OCI-LY1 (cell line): Measurements from ENCODE around the gene PRMT2.

Source experiments
- H2AFZ ChIP-seq: fragments of 200-600 bp; sonication (generic), shearing (Covaris generic); 2 replicates; pipeline ENCODE4 v1.6.0; 2014; ENCODE audit warnings: antibody characterized with exemption, mild to moderate bottlenecking, low read length
- H3F3A ChIP-seq: fragments of 200-600 bp; sonication (generic), shearing (Covaris generic); 2 replicates; pipeline ENCODE4 v1.6.0; 2014; ENCODE audit warnings: mild to moderate bottlenecking, antibody characterized with exemption, low read length, moderate library complexity; ENCODE audit not compliant: insufficient read depth
- H3K27ac ChIP-seq: fragments of 200-600 bp; sonication (generic); 2 replicates; pipeline ENCODE4 v1.5.1; 2014; ENCODE audit warnings: low read length, mixed run types, mild to moderate bottlenecking, low read depth; ENCODE audit not compliant: poor library complexity, severe bottlenecking
- H3K27me3 ChIP-seq: fragments of 200-600 bp; sonication (generic); 2 replicates; pipeline ENCODE4 v1.6.0; 2014; ENCODE audit warnings: antibody characterized with exemption, mild to moderate bottlenecking, low read length, moderate library complexity; ENCODE audit not compliant: insufficient read depth
- H3K36me3 ChIP-seq: fragments of 200-600 bp; sonication (generic); 2 replicates; pipeline ENCODE4 v1.6.1; 2014; ENCODE audit warnings: mild to moderate bottlenecking, antibody characterized with exemption, low read length, moderate library complexity, mixed read lengths; ENCODE audit not compliant: insufficient read depth
- H3K4me1 ChIP-seq: fragments of 200-600 bp; sonication (generic); 2 replicates; pipeline ENCODE4 v1.5.1; 2014; ENCODE audit warnings: mild to moderate bottlenecking, low read length, moderate library complexity; ENCODE audit not compliant: insufficient read depth, severe bottlenecking
- H3K4me2 ChIP-seq: fragments of 200-600 bp; sonication (generic), shearing (Covaris generic); 2 replicates; pipeline ENCODE4 v1.6.1; 2014; ENCODE audit warnings: low read length
- H3K4me3 ChIP-seq: fragments of 200-600 bp; sonication (generic); 2 replicates; pipeline ENCODE4 v1.5.1; 2014; ENCODE audit warnings: low read length, low read depth, mild to moderate bottlenecking, mixed read lengths; ENCODE audit not compliant: poor library complexity, severe bottlenecking
- H3K79me2 ChIP-seq: fragments of 200-600 bp; shearing (Covaris generic); 2 replicates; pipeline ENCODE4 v1.6.1; 2016; ENCODE audit warnings: mixed run types, low read length, mixed read lengths; ENCODE audit not compliant: insufficient read depth
- H3K9ac ChIP-seq: fragments of 200-600 bp; sonication (generic), shearing (Covaris generic); 2 replicates; pipeline ENCODE4 v1.6.1; 2014; ENCODE audit warnings: mild to moderate bottlenecking, low read length, mixed read lengths
- H3K9me2 ChIP-seq: fragments of 200-600 bp; sonication (generic), shearing (Covaris generic); 2 replicates; pipeline ENCODE4 v1.6.1; 2014; ENCODE audit warnings: low read depth, mild to moderate bottlenecking, low read length, mixed read lengths
- H3K9me3 ChIP-seq: fragments of 200-600 bp; shearing (Covaris generic); 2 replicates; pipeline ENCODE4 v1.6.1; 2014; ENCODE audit warnings: low read length, mixed read lengths
- H4K20me1 ChIP-seq: fragments of 200-600 bp; sonication (generic), shearing (Covaris generic); 2 replicates; pipeline ENCODE4 v1.6.0; 2016; ENCODE audit warnings: mild to moderate bottlenecking, low read length; ENCODE audit not compliant: insufficient read depth
- EZH2 ChIP-seq: fragments of 200-600 bp; sonication (generic), shearing (Covaris generic); IDR thresholded peaks from 2 replicates; pipeline ENCODE4 v1.8.0; 2017; ENCODE audit warnings: borderline replicate concordance, mixed run types, mild to moderate bottlenecking, antibody characterized with exemption, low read length, moderate library complexity, mixed read lengths
- TF ChIP-seq, protein P1 (sequence below): fragments of 200-600 bp; sonication (generic), shearing (Covaris generic); IDR thresholded peaks from 2 replicates; pipeline ENCODE4 v1.5.1; 2017; ENCODE audit warnings: mild to moderate bottlenecking, antibody characterized with exemption, low read length, moderate library complexity, mixed read lengths

Gene PRMT2

DNA sequence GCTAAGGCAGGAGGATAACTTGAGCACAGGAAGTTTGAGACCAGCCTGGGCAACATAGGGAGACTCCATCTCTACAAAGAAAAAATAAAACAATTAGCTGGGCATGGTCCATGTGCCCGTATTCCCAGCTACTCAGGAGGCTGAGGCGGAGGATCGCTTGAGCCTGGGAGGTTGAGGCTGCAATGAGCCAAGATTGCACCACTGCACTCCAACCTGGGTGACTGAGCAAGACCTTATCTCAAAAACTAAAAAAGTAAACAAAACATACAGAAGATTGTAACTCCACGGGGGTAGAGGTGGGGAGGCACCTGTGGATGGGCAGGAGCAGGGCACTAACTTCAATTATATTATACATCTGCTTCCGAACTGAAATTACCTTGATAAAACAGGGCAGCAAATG is 35.2 kb upstream of the PRMT2 start:
- Histone ChIP-seq H3K9me3 (no peaks in the 10 kb centered on the region), H3K4me1 (no peaks in the 10 kb centered on the region), H2AFZ (no peak overlapping the region), H4K20me1 (no peaks in the 10 kb centered on the region), H3F3A (no peaks in the 10 kb centered on the region), H3K9ac (no peak overlapping the region), H3K27ac (no peak overlapping the region), H3K36me3 (no peaks in the 10 kb centered on the region), H3K4me3 (no peak overlapping the region), H3K27me3 (no peaks in the 10 kb centered on the region), H3K9me2 (no peaks in the 10 kb centered on the region), H3K4me2 (no peak overlapping the region), H3K79me2 (no peaks in the 10 kb centered on the region)
- TF ChIP-seq, protein P1, sequence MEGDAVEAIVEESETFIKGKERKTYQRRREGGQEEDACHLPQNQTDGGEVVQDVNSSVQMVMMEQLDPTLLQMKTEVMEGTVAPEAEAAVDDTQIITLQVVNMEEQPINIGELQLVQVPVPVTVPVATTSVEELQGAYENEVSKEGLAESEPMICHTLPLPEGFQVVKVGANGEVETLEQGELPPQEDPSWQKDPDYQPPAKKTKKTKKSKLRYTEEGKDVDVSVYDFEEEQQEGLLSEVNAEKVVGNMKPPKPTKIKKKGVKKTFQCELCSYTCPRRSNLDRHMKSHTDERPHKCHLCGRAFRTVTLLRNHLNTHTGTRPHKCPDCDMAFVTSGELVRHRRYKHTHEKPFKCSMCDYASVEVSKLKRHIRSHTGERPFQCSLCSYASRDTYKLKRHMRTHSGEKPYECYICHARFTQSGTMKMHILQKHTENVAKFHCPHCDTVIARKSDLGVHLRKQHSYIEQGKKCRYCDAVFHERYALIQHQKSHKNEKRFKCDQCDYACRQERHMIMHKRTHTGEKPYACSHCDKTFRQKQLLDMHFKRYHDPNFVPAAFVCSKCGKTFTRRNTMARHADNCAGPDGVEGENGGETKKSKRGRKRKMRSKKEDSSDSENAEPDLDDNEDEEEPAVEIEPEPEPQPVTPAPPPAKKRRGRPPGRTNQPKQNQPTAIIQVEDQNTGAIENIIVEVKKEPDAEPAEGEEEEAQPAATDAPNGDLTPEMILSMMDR = no peak
- TF ChIP-seq EZH2 = no peak

DNA sequence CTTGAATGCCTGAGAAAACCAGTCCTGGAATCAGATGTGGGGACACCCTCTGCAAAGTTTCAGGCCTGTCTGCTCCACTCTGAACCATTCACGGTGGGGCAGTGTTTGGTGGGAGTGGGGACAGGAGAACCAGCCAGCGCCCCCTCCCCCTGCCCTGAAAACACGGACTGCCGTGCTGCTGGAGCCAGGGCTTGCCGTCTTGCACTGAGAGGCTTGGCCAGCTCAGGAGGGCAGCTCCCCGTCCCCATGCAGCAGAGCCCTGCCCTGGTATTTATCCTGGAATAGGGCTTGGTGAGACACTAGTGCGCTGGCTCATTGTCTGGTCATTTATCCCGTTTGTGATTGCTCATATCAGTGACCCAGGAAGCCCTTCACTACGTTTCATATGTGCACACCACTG is 34.5 kb upstream of the PRMT2 start:
- H3F3A ChIP-seq = no peaks in the 10 kb centered on the region
- no peaks in the 10 kb centered on the region for H3K79me2 ChIP-seq
- no peak overlapping the region for H3K4me2 ChIP-seq
- TF ChIP-seq, protein P1 = no peak
- TF ChIP-seq EZH2 = no peak
- H3K36me3 ChIP-seq = no peaks in the 10 kb centered on the region
- H3K4me1 ChIP-seq = no peaks in the 10 kb centered on the region
- H3K9ac ChIP-seq = no peak overlapping the region
- H3K9me3 ChIP-seq = no peaks in the 10 kb centered on the region
- no peak overlapping the region for H2AFZ ChIP-seq
- H3K27me3 ChIP-seq = no peaks in the 10 kb centered on the region
- no peaks in the 10 kb centered on the region for H3K9me2 ChIP-seq
- H4K20me1 ChIP-seq = no peaks in the 10 kb centered on the region
- H3K27ac ChIP-seq = no peak overlapping the region
- H3K4me3 ChIP-seq = no peak overlapping the region

DNA sequence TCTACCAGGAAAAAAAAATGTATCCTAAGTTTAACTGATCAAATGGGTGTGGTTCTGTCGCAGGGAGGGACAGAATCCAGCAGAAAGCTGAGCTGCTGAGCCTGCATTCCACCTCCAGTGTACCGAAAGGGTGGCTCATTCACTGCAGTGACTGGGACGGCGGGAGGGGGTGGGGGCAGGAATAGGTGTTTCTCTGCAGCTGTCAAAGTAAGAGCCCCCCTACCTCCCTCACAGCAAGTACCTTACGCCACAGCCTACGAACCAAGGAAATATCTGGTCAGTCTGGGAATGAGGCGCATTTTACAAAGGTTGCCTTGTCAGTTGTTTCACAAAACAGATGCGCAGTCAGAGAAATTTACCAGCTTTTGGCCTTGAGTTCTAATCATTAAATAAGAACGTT is 32.2 kb upstream of the PRMT2 start:
- no peak overlapping the region for H3K27ac ChIP-seq
- H2AFZ ChIP-seq = no peak overlapping the region
- TF ChIP-seq EZH2 = no peak
- TF ChIP-seq, protein P1 = no peak
- H4K20me1 ChIP-seq = no peaks in the 10 kb centered on the region
- H3K9ac ChIP-seq = no peak overlapping the region
- H3K4me3 ChIP-seq = no peak overlapping the region
- no peak overlapping the region for H3K4me2 ChIP-seq
- peaks cover 3% of the 10 kb centered on the region; the same call in 1 of the 2 replicates for H3K27me3 ChIP-seq
- H3K36me3 ChIP-seq = no peaks in the 10 kb centered on the region
- no peaks in the 10 kb centered on the region for H3K4me1 ChIP-seq
- no peaks in the 10 kb centered on the region for H3K9me3 ChIP-seq
- H3K79me2 ChIP-seq = no peaks in the 10 kb centered on the region
- no peaks in the 10 kb centered on the region for H3K9me2 ChIP-seq
- no peaks in the 10 kb centered on the region for H3F3A ChIP-seq
